ENCODE data around the gene DNLZ. TPM values are rescaled to one million over a fixed set of nuclear protein-coding genes. Genes with fewer than 3 reads are reported as not detected.

The DNLZ gene
- total and polyA plus RNA-seq, 4 donors, result 2.0 to 7.1 (median 4.5) TPM

DNA sequence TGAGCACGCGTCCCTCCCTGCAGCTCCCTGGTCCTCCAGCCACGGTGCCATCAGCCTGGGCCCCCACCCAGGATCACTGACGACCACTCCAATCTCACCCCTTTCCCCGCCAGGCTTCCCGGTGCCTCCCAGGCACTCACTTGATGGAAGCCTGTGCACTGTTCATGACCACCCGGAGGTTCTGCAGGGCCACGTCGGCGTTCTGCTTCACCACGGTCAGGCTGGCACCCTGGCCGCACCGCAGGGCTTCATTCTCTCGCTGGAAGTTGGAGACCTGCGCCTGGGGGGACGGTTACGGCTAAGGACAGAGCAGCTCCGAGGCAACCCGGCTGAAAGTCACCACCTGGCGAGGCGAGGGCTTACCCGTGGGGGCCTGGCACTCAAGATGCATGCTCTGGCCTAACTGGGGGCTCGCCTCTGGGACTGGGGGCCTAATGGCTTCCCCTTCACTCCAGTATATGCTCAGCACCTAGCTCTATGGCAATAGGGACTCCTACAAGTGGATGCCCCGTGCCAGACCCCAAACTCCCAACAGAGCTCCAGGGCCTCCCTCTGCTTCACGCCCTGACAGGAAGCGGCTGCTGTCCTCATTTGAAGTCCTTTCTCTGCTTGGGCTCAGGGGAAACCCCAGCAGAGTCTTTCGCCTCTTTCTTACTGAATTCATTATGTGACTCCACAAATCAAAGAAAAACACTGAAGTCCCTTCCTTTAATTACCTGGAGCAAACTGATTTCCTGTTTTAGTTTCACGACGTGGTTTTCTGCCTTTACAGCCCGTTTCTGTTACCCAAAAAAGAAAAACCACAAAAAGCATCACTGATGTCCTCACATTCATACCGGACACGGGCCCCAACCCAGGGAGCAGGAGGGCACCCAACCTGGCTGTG lies 40.6 kb upstream of the DNLZ start:
- Histone ChIP-seq H3K27me3 (ENCODE audit: control insufficient read depth in 4 of 4, insufficient read depth in 4 of 4, low read length in 3 of 4) (no peaks in the 10 kb centered on the region), H3K4me1 (ENCODE audit: control insufficient read depth in 4 of 4, insufficient read depth in 4 of 4, low read length in 3 of 4) (peaks cover 0 to 12% (median 8%) of the 10 kb centered on the region in 4 donors), H3K36me3 (ENCODE audit: control insufficient read depth in 4 of 4, insufficient read depth in 3 of 4, low read depth in 1 of 4, low read length in 3 of 4) (peaks cover 8 to 40% (median 10%) of the 10 kb centered on the region in 4 donors), H3K9me3 (ENCODE audit: control insufficient read depth in 4 of 4, low read length in 3 of 4) (no peaks in the 10 kb centered on the region), H3K4me3 (ENCODE audit: low read depth in 1 of 3, low read length in 3 of 3) (no peak overlapping the region), H3K27ac (ENCODE audit: low read depth in 1 of 2, low read length in 2 of 2) (no peak overlapping the region), H3K9ac (ENCODE audit: low read depth in 1 of 2, low read length in 2 of 2) (no peak overlapping the region)
- no peak for TF ChIP-seq HNF4A (conservative IDR thresholded peaks at IDR 0.05)
- TF ChIP-seq GABPA (IDR thresholded peaks at IDR 0.05 in 1 of 2, conservative IDR thresholded peaks at IDR 0.05 in 1 of 2), result no peak
- TF ChIP-seq NR2F2 (IDR thresholded peaks at IDR 0.05), result no peak
- no peak for TF ChIP-seq ATF3 (IDR thresholded peaks at IDR 0.05)
- no peak for TF ChIP-seq HNF4G (IDR thresholded peaks at IDR 0.05)
- TF ChIP-seq RXRA (IDR thresholded peaks at IDR 0.05), result no peak
- TF ChIP-seq RAD21 (IDR thresholded peaks at IDR 0.05), result no peak
- TF ChIP-seq, protein P1, sequence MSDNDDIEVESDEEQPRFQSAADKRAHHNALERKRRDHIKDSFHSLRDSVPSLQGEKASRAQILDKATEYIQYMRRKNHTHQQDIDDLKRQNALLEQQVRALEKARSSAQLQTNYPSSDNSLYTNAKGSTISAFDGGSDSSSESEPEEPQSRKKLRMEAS (IDR thresholded peaks at IDR 0.05), result no peak
- no peak for TF ChIP-seq EGR1 (IDR thresholded peaks at IDR 0.05; ENCODE audit: low read depth in 2 of 2)
- 90% methylated on average over 32 of the region's 32 CpGs for WGBS
- no peak for DNase-seq (ENCODE audit: low spot score)

DNA sequence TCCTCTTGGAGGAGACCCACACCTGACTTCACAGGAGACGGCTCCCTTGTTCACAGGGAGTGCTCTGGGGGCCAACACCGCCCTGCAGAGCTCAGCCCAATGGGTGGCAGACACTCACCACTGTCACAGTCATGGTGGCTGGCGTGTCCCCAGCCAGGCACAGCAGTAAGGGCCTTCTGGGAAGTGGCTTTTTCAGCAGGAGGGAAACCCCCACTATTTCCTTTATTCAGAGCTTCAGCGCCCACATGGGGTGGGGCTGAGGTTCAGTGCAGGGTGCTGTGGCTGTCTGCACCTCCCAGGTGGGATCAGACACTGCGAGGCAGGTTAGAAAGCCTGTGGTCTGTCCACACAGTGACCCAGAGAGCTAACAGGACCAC lies 40.0 kb upstream of the DNLZ start:
- H3K27me3 ChIP-seq (ENCODE audit: control insufficient read depth in 4 of 4, insufficient read depth in 4 of 4, low read length in 3 of 4), result no peaks in the 10 kb centered on the region
- no peak overlapping the region for H3K4me3 ChIP-seq (ENCODE audit: low read depth in 1 of 3, low read length in 3 of 3)
- peaks cover 8 to 40% (median 10%) of the 10 kb centered on the region in 4 donors for H3K36me3 ChIP-seq (ENCODE audit: control insufficient read depth in 4 of 4, insufficient read depth in 3 of 4, low read depth in 1 of 4, low read length in 3 of 4)
- TF ChIP-seq REST (IDR thresholded peaks at IDR 0.05) (no peak), RAD21 (IDR thresholded peaks at IDR 0.05) (no peak), NR2F2 (IDR thresholded peaks at IDR 0.05) (no peak)
- no peak for DNase-seq (ENCODE audit: low spot score)
- peaks cover 0 to 18% (median 15%) of the 10 kb centered on the region in 4 donors for H3K4me1 ChIP-seq (ENCODE audit: control insufficient read depth in 4 of 4, insufficient read depth in 4 of 4, low read length in 3 of 4)
- H3K27ac ChIP-seq (ENCODE audit: low read depth in 1 of 2, low read length in 2 of 2), result no peak overlapping the region
- H3K9ac ChIP-seq (ENCODE audit: low read depth in 1 of 2, low read length in 2 of 2), result no peak overlapping the region
- 84% methylated on average over 5 of the region's 5 CpGs for WGBS
- no peaks in the 10 kb centered on the region for H3K9me3 ChIP-seq (ENCODE audit: control insufficient read depth in 4 of 4, low read length in 3 of 4)

DNA sequence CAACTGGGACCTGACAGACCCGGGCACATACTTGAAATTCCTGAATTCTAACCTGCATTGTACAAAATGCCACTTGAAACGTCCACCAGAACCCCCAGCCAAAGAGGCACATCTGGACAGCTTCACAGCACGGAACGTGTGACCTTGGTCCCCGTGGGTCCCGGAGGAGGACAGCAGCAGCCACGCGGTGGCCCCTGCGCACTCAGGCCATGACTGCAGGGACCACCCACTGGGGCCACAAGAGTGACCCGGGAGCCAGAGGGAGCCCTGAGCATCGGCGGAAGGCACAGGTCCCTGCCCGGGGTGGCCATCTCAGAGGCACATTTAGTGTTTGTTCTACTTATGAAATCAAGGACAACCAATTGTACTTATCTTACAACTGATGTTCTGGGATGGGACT lies 38.5 kb upstream of the DNLZ start:
- no peaks in the 10 kb centered on the region for H3K9me3 ChIP-seq (ENCODE audit: control insufficient read depth in 4 of 4, low read length in 3 of 4)
- no peak overlapping the region for H3K27ac ChIP-seq (ENCODE audit: low read depth in 1 of 2, low read length in 2 of 2)
- DNase-seq (ENCODE audit: low spot score), result no peak
- no peak overlapping the region for H3K4me3 ChIP-seq (ENCODE audit: low read depth in 1 of 3, low read length in 3 of 3)
- H3K9ac ChIP-seq (ENCODE audit: low read depth in 1 of 2, low read length in 2 of 2), result no peak overlapping the region
- peaks cover 5 to 37% (median 10%) of the 10 kb centered on the region in 4 donors for H3K36me3 ChIP-seq (ENCODE audit: control insufficient read depth in 4 of 4, insufficient read depth in 3 of 4, low read depth in 1 of 4, low read length in 3 of 4)
- peaks cover 0 to 30% (median 20%) of the 10 kb centered on the region in 4 donors for H3K4me1 ChIP-seq (ENCODE audit: control insufficient read depth in 4 of 4, insufficient read depth in 4 of 4, low read length in 3 of 4)
- TF ChIP-seq RAD21 (IDR thresholded peaks at IDR 0.05), result no peak
- TF ChIP-seq HNF4G (IDR thresholded peaks at IDR 0.05), result no peak
- no peak for TF ChIP-seq SP1 (IDR thresholded peaks at IDR 0.05)
- TF ChIP-seq NR2F2 (IDR thresholded peaks at IDR 0.05), result no peak
- no peak for TF ChIP-seq TAF1 (conservative IDR thresholded peaks at IDR 0.05)
- TF ChIP-seq ATF3 (IDR thresholded peaks at IDR 0.05), result no peak
- no peak for TF ChIP-seq HNF4A (conservative IDR thresholded peaks at IDR 0.05)
- TF ChIP-seq, protein P2, sequence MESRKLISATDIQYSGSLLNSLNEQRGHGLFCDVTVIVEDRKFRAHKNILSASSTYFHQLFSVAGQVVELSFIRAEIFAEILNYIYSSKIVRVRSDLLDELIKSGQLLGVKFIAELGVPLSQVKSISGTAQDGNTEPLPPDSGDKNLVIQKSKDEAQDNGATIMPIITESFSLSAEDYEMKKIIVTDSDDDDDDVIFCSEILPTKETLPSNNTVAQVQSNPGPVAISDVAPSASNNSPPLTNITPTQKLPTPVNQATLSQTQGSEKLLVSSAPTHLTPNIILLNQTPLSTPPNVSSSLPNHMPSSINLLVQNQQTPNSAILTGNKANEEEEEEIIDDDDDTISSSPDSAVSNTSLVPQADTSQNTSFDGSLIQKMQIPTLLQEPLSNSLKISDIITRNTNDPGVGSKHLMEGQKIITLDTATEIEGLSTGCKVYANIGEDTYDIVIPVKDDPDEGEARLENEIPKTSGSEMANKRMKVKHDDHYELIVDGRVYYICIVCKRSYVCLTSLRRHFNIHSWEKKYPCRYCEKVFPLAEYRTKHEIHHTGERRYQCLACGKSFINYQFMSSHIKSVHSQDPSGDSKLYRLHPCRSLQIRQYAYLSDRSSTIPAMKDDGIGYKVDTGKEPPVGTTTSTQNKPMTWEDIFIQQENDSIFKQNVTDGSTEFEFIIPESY (IDR thresholded peaks at IDR 0.05), result no peak
- TF ChIP-seq, protein P1 (IDR thresholded peaks at IDR 0.05), result no peak
- no peak for TF ChIP-seq YY1 (IDR thresholded peaks at IDR 0.05)
- no peak for TF ChIP-seq RXRA (IDR thresholded peaks at IDR 0.05)
- no peak for TF ChIP-seq FOXA2 (IDR thresholded peaks at IDR 0.05)
- no peak for TF ChIP-seq GABPA (IDR thresholded peaks at IDR 0.05 in 1 of 2, conservative IDR thresholded peaks at IDR 0.05 in 1 of 2)
- TF ChIP-seq FOXA1 (IDR thresholded peaks at IDR 0.05), result no peak
- no peaks in the 10 kb centered on the region for H3K27me3 ChIP-seq (ENCODE audit: control insufficient read depth in 4 of 4, insufficient read depth in 4 of 4, low read length in 3 of 4)
- 80% methylated on average over 13 of the region's 13 CpGs for WGBS
